GM12873 (cell line): Measurements from ENCODE around the gene RAB1B.

Source experiments
- CTCF ChIP-seq: IDR thresholded peaks from 2 replicates; pipeline ENCODE4 v1.5.1; 2012; ENCODE audit warnings: low read depth, mild to moderate bottlenecking, moderate library complexity, low read length, control low read depth; ENCODE audit not compliant: insufficient read depth; ENCODE audit errors: missing control alignments

Gene RAB1B

DNA sequence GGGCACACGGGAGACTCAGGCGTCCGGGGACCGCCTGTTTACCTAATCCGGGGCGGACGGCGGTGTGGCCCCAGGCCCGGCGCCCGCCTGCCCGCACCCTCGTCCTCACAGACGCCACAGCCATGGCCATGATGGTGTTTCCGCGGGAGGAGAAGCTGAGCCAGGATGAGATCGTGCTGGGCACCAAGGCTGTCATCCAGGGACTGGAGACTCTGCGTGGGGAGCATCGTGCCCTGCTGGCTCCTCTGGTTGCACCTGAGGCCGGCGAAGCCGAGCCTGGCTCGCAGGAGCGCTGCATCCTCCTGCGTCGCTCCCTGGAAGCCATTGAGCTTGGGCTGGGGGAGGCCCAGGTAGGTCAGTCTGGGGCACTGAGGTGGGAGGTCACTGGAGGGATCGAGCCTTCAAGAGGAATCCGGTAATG lies 10.0 kb upstream of the RAB1B start:
- TF ChIP-seq CTCF = no peak

DNA sequence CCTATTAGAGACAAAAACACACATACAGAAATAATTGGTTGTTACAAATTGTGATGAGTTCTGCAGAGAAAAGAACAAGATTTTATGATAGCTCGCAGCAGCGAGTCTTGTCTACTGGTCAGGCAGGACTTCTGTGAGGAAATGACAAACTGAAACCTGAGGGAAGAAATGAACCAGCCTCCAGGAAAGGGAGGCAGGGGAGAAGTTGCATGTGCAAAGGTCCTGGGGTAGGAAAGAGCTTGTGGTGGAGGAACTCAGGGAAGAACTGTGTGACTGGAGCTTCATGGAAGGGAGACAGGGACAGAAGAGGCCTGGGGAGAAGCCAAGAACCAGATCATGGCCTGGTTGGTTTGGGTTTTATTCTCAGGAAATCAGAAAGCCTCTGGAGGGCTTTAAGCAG lies 9.2 kb upstream of the RAB1B start:
- TF ChIP-seq CTCF = no peak

GRCh38 chr11:66259956-66260355 lies 8.5 kb upstream of the RAB1B start:
- TF ChIP-seq CTCF = no peak

GRCh38 chr11:66261578-66261977 lies 6.9 kb upstream of the RAB1B start:
- TF ChIP-seq CTCF = no peak

DNA sequence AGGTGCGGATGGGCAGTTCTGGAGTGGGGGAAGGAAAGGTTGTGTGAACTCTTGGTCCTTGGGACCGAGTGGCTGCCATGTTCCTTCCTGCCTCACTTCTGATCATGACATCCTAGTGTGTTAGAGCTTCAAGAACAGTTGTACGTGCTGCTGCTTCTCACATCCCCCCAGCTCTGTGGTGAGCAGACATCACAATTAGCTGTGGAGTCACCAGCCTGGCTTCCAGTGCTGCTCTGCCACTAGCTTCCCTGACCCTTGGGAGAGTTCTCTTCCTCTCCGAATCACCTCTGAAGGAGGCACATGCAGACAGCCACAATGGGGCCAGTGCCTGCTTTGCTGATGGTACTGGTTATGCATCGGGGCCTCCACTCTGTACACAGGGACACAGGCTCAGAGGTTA lies 6.2 kb upstream of the RAB1B start:
- no peak for TF ChIP-seq CTCF

DNA sequence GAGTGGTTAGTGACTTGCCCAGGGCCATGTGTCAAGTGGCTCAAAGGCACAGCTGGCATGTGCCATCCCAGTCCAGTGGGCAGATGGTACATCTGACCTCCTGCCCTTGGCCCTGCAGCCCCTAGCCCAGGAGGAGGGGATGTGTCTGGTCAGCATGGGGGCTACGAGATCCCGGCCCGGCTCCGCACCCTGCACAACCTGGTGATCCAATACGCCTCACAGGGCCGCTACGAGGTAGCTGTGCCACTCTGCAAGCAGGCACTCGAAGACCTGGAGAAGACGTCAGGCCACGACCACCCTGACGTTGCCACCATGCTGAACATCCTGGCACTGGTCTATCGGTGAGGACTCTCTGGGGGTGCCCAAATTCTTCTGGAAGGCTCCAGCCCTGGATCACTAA lies 5.7 kb upstream of the RAB1B start:
- TF ChIP-seq CTCF = no peak

GRCh38 chr11:66263231-66263630 lies 5.2 kb upstream of the RAB1B start:
- no peak for TF ChIP-seq CTCF
